Hepatocyte (in vitro differentiated cells): ENCODE data around the gene VANGL1. TPM values are rescaled to one million over a fixed set of nuclear protein-coding genes. Genes with fewer than 3 reads are reported as not detected.
"Not testable (repeated sequence)": the region's sequence is repeated elsewhere in the genome, so short reads cannot be mapped to it uniquely, and the experiment has no call there.

Experiments used
- DNase-seq: peaks from one replicate; pipeline ENCODE4 v3.0.0-alpha.2; 2016; ENCODE audit warnings: low spot score
- H2AFZ ChIP-seq: fragments of 200-600 bp; sonication (generic); 2 replicates; pipeline ENCODE4 v1.6.0; 2016; ENCODE audit warnings: antibody characterized with exemption, mild to moderate bottlenecking
- H3K27ac ChIP-seq: fragments of 200-600 bp; sonication (generic); 2 replicates; pipeline ENCODE4 v1.5.1; 2016; ENCODE audit warnings: mild to moderate bottlenecking
- H3K27me3 ChIP-seq: fragments of 200-600 bp; sonication (generic); 2 replicates; pipeline ENCODE4 v1.6.1; 2016
- H3K36me3 ChIP-seq: fragments of 200-600 bp; sonication (generic); replicated peaks from 2 replicates; pipeline ENCODE4 v1.5.1; 2016; ENCODE audit warnings: low read depth; ENCODE audit not compliant: insufficient read depth
- H3K4me1 ChIP-seq: fragments of 200-600 bp; sonication (generic); 2 replicates; pipeline ENCODE4 v1.5.1; 2016; ENCODE audit warnings: mild to moderate bottlenecking, moderate library complexity; ENCODE audit not compliant: insufficient read depth
- H3K4me2 ChIP-seq: fragments of 200-600 bp; sonication (generic); 2 replicates; pipeline ENCODE4 v1.6.0; 2016
- H3K4me3 ChIP-seq: fragments of 200-600 bp; sonication (generic); 2 replicates; pipeline ENCODE4 v1.5.1; 2016; ENCODE audit warnings: mild to moderate bottlenecking
- H3K79me2 ChIP-seq: fragments of 200-600 bp; sonication (generic); 2 replicates; pipeline ENCODE4 v1.6.0; 2017; ENCODE audit warnings: mild to moderate bottlenecking
- H3K9me2 ChIP-seq: fragments of 200-600 bp; sonication (generic); replicated peaks from 2 replicates; pipeline ENCODE4 v1.6.0; 2017; ENCODE audit warnings: mild to moderate bottlenecking; ENCODE audit not compliant: insufficient read depth
- H3K9me3 ChIP-seq: fragments of 200-600 bp; sonication (generic); 2 replicates; pipeline ENCODE4 v1.5.1; 2016; ENCODE audit warnings: low read depth, mild to moderate bottlenecking
- H4K20me1 ChIP-seq: fragments of 200-600 bp; sonication (generic); 2 replicates; pipeline ENCODE4 v1.6.0; 2016; ENCODE audit warnings: mild to moderate bottlenecking; ENCODE audit not compliant: insufficient read depth, poor library complexity, severe bottlenecking
- EZH2 ChIP-seq: fragments of 200-600 bp; sonication (generic); IDR thresholded peaks from 2 replicates; pipeline ENCODE4 v1.6.1; 2016; ENCODE audit warnings: antibody characterized with exemption, mild to moderate bottlenecking, borderline replicate concordance
- EZH2phosphoT487 ChIP-seq: fragments of 200-600 bp; sonication (generic); IDR thresholded peaks from one replicate; pipeline ENCODE4 v1.6.1; 2018; ENCODE audit warnings: antibody characterized with exemption, mild to moderate bottlenecking, low read depth, moderate library complexity; ENCODE audit not compliant: unreplicated experiment, severe bottlenecking
- WGBS: methylation state at CpG from one replicate; pipeline ENCODE4 v1.1.6; 2016; ENCODE audit warnings: low lambda C conversion rate; ENCODE audit errors: missing lambda C conversion rate; 5-methylcytosine and 5-hydroxymethylcytosine counted together
- polyA plus RNA-seq: library from polyadenylated mRNA; unstranded; fragments of >200 nt; fragmentation: Nextera tagmentation; extraction: Ambion mirVana; gene quantifications from 2 replicates; pipeline ENCODE4 v1.2.1, GENCODE V29; 2016
- total RNA-seq: library from RNA; depleted of rRNA; stranded (reverse); fragments of >200 nt; gene quantifications from 2 replicates; pipeline ENCODE4 v1.2.3, GENCODE V29; 2014
- TF ChIP-seq, protein P1 (sequence below): fragments of 200-600 bp; sonication (generic); IDR thresholded peaks from 2 replicates; pipeline ENCODE4 v1.5.1; 2016; ENCODE audit warnings: antibody characterized with exemption, mild to moderate bottlenecking; ENCODE audit not compliant: poor library complexity

VANGL1 gene
- total and polyA plus RNA-seq, 2 experiments from 2014 or later = 11.6 to 12.1 TPM

GRCh38 chr1:115632251-115633026 lies 9.3 kb upstream of the VANGL1 start:
- no peak for DNase-seq
- Histone ChIP-seq H3K27ac (no peak overlapping the region), H3K79me2 (no peaks in the 10 kb centered on the region), H3K4me2 (no peak overlapping the region), H3K27me3 (no peaks in the 10 kb centered on the region), H3K4me1 (no peaks in the 10 kb centered on the region), H4K20me1 (no peaks in the 10 kb centered on the region), H3K4me3 (no peak overlapping the region), H3K9me2 (no peaks in the 10 kb centered on the region), H3K9me3 (no peaks in the 10 kb centered on the region), H3K36me3 (no peaks in the 10 kb centered on the region), H2AFZ (no peak overlapping the region)
- TF ChIP-seq, protein P1, sequence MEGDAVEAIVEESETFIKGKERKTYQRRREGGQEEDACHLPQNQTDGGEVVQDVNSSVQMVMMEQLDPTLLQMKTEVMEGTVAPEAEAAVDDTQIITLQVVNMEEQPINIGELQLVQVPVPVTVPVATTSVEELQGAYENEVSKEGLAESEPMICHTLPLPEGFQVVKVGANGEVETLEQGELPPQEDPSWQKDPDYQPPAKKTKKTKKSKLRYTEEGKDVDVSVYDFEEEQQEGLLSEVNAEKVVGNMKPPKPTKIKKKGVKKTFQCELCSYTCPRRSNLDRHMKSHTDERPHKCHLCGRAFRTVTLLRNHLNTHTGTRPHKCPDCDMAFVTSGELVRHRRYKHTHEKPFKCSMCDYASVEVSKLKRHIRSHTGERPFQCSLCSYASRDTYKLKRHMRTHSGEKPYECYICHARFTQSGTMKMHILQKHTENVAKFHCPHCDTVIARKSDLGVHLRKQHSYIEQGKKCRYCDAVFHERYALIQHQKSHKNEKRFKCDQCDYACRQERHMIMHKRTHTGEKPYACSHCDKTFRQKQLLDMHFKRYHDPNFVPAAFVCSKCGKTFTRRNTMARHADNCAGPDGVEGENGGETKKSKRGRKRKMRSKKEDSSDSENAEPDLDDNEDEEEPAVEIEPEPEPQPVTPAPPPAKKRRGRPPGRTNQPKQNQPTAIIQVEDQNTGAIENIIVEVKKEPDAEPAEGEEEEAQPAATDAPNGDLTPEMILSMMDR = no peak
- TF ChIP-seq EZH2phosphoT487 (no peak), EZH2 (no peak)
- WGBS = 77% methylated on average over 4 of the region's 4 CpGs

- not testable (repeated sequence) for H3K9me2 ChIP-seq, H3K4me2 ChIP-seq, H4K20me1 ChIP-seq, H3K27me3 ChIP-seq, H3K79me2 ChIP-seq, DNase-seq, H3K36me3 ChIP-seq, H2AFZ ChIP-seq, H3K9me3 ChIP-seq, H3K4me3 ChIP-seq, H3K4me1 ChIP-seq, H3K27ac ChIP-seq
- WGBS = 100% methylated on average over 1 of the region's 1 CpG
These were observed 8.2 kb upstream of the VANGL1 start for GRCh38 chr1:115633606-115634005.

DNA sequence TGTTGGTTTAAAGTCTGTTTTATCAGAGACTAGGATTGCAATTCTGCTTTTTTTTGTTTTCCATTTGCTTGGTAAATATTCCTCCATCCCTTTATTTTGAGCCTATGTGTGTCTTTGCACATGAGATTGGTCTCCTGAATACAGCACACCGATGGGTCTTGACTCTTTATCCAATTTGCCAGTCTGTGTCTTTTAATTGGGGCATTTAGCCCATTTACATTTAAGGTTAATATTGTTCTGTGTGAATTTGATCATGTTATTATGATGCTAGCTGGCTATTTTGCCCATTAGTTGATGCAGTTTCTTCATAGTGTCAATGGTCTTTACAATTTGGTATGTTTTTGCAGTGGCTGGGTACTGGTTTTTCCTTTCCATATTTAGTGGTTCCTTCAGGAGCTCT lies 4.5 kb upstream of the VANGL1 start:
- H2AFZ ChIP-seq, H3K27ac ChIP-seq, H3K4me2 ChIP-seq, DNase-seq, H3K36me3 ChIP-seq, H3K4me1 ChIP-seq, H4K20me1 ChIP-seq, H3K9me2 ChIP-seq, H3K79me2 ChIP-seq, H3K9me3 ChIP-seq, H3K4me3 ChIP-seq, H3K27me3 ChIP-seq: not testable (repeated sequence)
- 94% methylated on average over 1 of the region's 1 CpG for WGBS

GRCh38 chr1:115640384-115640783 lies 1.4 kb upstream of the VANGL1 start:
- Histone ChIP-seq H3K27ac (no peak overlapping the region), H3K27me3 (no peaks in the 10 kb centered on the region), H3K4me1 (peaks cover 17% of the 10 kb centered on the region), H3K9me3 (no peaks in the 10 kb centered on the region), H2AFZ (no peak overlapping the region), H3K36me3 (no peaks in the 10 kb centered on the region), H3K4me3 (no peak overlapping the region), H3K9me2 (no peaks in the 10 kb centered on the region), H4K20me1 (peaks cover 6% of the 10 kb centered on the region), H3K79me2 (peaks cover 23% of the 10 kb centered on the region), H3K4me2 (no peak overlapping the region)
- TF ChIP-seq, protein P1 = no peak
- no peak for TF ChIP-seq EZH2
- no peak for TF ChIP-seq EZH2phosphoT487
- 100% methylated on average over 1 of the region's 1 CpG for WGBS
- no peak for DNase-seq
